ENCODE measurements around the gene CYBA.

Gene CYBA

DNA sequence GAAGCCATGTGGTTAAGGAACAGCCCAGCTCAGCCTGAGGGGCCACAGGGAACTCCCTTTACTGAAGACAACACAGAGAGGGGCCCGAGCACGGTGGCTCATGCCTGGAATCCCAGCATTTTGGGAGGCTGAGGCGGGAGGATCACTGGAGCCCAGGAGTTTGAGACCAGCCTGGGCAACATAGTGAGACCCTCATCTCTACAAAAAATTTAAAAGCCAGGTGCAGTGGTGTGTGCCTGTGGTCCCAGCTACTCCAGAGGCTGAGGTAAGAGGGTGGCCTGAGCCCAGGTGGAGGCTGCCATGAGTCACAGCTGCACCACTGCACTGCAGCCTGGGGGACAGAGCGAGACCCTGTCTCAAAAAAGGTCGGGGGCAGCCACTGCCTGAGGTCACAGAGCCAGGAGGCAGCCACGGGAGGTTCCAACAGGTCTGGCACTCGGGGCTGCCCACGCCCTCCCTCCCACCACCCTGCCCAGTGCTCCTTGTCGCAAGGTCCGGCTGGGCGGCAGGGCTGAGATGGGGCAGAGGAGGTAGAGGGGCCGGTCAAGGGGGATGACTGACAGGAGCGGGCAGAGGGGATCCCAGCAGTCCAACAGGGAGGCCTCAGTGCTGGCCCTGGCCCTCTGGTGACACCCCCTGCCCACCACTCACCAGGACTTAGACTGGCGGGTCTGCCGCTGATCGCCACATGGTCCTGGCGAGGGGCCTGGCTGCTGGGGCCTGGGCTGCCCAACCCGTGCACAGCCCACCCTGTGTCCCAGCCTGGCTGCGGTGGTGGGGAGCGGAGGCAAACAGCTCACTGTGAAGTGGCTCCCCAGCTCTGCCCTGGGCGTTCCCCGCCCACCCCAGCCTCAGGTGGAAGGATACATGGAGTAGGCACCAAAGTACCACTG is 3.4 kb downstream of the CYBA start:
- DNase-seq (ENCODE audit: low read depth in 2 of 2): no peak

DNA sequence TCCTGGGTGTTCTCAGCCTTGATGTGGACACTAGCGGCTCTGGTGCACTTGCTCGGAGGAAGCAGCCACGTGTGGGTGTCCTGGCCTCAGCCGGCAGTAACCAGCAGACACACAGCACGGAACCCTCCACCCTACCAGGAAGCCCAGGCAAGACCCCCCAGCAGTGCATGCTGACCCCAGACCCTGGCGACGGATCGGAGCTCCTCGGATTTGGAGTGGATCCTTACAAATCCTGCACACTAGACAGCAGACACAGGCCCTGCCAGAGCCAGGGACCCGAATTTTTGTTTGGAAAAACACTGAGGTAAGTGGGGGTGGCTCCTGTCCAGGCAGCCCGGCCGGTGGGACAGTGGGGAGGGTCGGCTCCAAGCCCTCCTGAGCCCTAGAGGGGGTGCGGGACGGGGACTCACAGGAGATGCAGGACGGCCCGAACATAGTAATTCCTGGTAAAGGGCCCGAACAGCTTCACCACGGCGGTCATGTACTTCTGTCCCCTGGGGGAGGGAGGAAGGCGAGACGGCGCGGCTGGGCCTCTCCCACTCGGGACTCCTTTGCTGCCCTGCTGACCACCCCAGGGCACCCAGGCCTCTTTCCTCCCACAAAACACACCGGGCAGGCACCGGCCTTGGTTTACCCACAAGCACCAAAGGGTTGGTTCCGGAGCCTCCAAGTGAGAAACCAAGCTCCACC is 4.4 kb downstream of the CYBA start:
- DNase-seq (ENCODE audit: low read depth in 2 of 2): no peak

DNA sequence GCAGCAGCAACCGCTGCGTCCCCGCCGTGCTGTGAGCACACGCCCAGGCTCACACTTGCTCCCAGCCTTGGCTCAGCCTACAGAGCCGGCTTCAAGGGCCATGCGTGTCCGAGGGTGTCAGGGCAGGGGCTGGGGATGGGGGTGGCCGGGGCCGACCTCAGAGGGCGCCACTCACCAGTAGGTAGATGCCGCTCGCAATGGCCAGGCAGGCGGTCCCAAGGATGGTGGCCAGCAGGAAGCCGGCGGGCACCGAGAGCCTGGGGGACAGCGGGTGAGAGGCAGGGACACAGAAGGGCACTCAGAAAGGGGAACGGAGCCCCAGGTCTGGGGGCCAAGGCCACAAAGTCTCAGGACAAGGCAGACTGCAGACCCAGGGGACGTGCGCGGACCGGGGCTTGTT is 4.9 kb downstream of the CYBA start:
- no peak for DNase-seq (ENCODE audit: low read depth in 2 of 2)

DNA sequence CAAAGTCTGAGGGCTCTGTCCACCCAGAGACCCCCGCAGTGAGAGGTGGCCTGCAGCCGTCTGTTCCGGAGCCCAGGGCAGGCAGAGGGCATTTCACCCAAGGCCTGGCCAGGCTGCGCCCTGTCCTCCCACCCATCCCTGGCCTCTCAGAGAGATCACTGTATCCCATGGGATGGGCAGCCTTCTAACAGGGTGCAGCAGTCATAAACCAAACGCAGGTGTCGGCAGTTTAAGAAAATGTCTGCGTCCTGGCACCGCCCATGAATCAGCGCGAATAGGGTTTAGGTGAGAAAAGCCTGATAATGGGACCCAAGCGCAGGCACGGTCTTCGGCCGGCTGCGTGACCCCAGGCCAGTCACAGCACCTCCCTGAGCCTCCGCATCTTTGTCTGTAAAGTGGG is 5.4 kb downstream of the CYBA start:
- no peak for DNase-seq (ENCODE audit: low read depth in 2 of 2)

DNA sequence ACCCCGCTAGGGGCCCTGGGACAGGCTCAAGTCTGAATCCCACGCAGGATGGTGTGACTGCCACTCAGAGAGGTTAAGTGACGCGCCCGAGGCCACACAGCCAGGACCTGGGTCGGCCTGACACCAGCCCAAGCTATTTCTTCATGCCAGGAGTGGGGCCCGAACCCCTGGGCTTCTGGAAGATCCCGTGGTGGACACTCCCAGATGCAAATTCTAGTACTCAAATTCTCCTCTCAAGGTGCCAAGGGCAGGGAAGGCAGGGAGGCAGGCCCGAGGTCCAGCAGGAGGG is 7.3 kb downstream of the CYBA start:
- DNase-seq (ENCODE audit: low read depth in 2 of 2): no peak

DNA sequence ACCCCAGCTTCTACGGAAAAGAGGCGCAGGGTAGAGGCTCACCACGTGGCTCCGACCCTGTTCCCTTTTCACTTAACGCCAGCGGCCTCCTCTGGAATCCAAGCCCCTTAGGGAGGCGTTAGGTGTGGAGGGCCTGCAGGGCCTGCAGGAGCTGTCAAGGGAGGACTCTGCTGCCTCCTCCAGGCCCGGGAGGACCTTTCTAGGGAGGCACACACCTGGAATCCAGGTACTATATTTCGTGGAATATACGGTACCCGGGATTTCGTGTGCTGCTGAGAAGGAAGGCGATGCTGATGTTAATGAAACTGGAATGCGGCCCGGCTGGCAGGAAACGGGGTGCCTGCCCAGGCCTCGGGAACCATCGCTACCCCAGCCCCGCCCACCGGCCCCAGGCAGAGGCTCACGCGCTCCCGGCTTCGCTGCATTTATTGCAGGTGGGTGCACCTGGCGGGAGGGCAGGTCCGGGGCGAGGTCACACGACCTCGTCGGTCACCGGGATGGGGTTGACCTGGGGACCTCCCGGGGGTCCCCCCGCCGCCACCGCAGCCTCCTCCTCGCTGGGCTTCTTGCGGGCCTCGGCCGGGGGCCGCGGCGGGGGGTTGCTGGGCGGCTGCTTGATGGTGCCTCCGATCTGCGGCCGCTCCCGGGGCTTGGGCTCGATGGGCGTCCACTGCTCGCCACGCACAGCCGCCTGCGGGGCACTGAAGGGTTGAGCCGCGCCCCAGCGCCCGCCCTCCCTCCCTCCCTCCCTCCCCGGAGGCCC is 7.8 kb downstream of the CYBA start:
- DNase-seq (ENCODE audit: low read depth in 2 of 2): no peak

DNA sequence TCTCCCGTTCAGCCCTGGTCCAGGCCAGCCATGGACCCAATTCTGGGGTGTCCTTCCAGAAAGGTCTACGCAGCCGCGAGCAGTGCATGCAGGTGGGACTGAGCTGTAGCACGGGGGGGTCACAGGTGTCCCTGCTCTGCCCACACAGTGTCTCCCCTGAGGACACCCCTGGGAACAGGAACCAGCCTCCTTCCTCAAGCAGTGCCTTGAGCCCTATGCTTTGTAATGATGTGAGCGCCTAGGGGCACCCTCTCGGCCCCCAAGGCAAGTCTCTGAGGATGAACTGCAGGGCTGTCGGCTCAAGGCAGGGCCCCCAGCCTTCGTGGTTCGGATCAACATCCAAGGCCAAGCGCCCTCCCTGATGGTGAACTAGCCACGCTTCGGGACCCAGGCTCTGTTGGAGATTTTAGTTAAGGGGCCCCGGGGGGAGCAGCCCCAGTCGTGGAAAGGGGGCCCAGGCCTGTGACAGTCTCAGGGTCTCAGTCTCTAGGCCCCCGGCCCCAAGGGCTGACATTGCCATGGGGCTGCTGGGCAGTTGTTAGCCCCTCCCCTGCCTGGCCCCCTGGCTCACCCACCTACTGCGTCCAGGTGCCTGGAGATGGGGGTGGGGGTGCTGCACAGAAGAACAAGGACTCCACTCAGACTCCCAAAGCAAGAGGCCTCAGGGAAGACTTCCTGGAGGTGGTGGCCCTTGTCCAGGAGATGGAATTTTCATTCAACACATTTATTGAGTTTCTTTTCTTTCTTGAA is 10.2 kb downstream of the CYBA start:
- DNase-seq (ENCODE audit: low read depth in 2 of 2): no peak

DNA sequence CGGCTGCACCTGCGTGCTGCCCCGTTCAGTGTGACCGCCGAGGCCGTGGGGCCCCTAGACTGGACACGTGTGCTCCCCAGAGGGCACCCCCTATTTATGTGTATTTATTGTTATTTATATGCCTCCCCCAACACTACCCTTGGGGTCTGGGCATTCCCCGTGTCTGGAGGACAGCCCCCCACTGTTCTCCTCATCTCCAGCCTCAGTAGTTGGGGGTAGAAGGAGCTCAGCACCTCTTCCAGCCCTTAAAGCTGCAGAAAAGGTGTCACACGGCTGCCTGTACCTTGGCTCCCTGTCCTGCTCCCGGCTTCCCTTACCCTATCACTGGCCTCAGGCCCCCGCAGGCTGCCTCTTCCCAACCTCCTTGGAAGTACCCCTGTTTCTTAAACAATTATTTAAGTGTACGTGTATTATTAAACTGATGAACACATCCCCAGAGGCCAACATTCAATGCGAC is 10.8 kb downstream of the CYBA start:
- no peak for DNase-seq (ENCODE audit: low read depth in 2 of 2)

DNA sequence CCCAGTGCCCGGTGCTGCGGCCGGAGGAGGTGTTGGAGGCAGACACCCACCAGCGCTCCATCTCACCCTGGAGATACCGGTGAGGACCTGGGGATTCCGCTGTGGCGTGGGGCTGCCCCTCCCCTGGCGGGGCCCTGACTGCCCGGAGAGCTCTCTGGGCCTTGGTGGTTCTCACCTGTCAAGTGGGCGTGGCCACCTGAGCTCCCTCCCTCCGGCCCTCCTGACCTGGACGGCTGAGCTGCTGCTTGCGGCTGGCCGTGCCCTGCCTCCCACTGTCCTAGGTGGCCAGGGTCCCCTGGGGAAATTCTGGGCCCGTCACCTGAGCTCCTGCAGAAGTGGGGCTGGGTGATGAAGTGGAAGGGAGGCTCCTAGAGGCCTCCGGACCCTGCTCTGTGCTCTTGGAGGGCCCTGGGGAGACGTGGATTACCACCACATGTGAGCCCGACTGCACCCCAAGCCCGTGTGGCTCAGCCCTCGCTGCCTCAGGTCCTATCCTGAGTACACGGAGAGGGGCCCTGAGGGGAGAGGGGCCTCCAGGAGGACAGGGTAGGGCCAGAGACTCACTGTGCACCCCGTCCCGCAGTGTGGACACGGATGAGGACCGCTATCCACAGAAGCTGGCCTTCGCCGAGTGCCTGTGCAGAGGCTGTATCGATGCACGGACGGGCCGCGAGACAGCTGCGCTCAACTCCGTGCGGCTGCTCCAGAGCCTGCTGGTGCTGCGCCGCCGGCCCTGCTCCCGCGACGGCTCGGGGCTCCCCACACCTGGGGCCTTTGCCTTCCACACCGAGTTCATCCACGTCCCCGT is 11.4 kb downstream of the CYBA start:
- DNase-seq (ENCODE audit: low read depth in 2 of 2): no peak

DNA sequence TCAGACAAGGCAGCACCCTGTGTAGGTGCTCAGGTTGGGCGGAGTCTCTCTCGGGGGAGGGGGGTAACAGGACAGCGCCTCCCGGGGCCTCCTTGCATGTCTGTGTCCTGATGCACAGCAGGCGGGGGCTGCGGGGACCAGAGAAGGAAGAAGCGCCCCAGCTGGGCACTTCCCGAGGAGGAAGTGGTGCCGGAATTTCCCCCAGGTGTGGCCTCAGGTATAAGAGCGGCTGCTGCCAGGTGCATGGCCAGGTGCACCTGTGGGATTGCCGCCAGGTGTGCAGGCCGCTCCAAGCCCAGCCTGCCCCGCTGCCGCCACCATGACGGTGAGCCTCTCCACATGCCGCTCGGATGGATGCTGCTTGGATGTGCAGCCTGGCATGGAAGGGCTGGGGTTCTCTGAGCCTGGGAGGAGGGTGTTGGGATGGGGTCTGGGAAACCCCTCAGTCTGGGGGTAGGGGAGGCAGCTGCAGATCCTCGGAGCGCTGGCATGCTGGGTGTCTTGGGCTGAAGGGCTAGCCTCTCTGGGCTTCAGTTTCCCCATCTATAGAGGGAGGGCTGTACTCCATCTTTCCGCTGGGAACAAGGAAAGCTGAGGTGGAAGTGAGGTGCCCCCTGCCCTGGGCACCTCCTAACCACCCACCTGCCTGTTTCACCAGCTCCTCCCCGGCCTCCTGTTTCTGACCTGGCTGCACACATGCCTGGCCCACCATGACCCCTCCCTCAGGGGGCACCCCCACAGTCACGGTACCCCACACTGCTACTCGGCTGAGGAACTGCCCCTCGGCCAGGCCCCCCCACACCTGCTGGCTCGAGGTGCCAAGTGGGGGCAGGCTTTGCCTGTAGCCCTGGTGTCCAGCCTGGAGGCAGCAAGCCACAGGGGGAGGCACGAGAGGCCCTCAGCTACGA is 12.3 kb downstream of the CYBA start, which contains the start of gene IL17C:
Gene IL17C (plus strand): TSS at position 250 of the 908 bp plus-strand sequence. CDS start 70 bp downstream, at position 320.
- DNase-seq (ENCODE audit: low read depth in 2 of 2): no peak

DNA sequence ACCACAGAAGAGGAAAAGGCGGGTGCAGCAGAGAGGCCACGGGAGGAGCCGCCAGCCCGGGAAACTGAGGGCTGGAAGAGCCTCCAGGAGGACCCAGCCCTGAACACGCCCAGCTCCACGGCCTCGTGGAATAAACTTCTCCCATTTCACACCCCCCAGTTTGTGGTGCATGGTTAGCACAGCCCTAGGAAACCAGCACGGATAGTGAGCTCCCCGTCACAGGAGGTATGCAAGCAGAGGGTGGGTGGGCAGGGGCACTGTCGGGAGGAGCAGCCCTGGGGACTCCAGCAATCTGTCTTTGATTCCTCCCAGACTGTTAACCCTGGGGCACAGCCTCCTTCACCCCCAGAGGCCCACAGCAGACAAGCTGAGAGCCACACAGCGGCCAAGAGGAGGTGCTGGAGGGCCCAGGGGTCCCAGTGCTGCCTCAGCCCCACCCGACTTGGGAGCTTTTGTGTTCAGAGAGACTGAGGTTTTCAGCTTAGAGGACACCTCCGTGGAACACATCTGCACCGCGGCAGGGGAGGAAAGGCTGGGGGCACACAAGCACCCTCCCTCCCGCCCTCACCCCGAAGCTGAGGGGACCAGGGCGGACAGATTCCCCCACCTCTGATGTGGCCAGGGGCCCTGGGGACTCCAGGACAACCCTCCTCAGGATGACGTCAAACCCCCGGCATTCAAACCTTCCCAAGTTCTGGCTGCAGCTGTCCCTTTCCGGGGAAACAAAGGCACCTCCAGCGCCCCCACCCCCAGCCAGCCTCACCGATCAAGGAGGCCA is 14.2 kb downstream of the CYBA start:
- DNase-seq (ENCODE audit: low read depth in 2 of 2): no peak

DNA sequence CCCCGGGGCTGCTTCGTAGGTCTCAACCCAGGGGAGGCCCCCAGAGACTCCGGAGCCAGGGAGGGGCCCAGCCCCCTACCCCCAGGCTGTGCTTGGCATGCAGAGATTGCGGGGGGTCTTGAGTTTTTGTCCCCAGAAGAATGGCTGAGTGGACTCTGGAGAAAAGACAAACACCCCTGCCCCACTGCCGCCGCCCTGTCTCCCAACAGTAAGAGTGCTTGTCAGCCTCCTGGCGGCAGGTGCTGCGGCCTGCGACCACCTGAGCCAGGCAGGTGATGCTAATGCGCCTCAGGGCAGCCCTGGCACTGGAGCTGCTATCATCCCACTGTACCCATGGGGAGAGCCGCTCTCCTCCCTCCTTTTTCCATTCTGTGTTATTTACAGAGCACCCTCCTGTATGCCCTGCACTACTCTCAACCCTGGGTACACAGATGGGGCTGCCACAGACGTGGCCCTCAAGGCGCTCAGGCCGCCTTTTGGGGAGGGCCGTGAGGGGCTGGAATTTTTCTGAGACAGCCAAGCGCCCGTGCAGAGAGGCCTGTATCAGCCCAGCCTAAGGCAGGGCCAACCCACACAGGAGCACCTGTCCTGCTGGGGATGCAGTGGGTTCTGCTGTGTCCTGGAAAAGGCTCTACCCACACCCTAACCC is 15.1 kb downstream of the CYBA start:
- no peak for DNase-seq (ENCODE audit: low read depth in 2 of 2)

DNA sequence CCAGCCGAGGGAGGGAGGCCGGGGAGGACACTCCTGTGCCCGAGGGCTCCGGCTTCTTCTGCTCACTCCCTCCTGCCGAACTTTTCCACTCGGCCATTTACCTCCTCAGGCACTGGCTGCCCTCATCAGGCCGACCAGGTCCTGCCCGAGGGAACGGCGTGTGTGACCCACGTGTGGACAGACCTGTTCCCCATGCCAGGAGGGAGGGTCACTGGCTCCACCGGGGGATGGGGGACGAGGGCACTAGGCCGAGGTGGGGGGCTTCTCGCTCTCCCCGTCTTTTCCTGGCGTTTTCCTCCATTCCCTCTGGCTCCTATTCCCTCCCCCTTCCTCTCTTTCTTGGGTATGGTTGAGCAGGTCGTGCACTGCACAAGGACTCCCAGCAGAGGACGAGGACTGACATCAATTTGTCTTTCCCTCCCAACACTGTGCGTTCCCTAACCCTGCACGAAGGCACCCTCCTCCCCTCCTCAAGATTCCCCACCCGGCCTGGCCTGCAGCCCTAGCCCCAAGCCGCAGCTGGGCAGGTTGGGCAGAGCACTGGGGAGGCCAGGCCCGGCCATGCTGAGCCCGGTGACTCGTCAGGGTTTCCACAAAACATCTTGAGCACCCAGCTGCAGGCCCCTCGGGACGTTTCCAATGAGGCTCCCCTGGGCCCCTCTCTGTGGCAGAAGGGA is 15.7 kb downstream of the CYBA start:
- DNase-seq (ENCODE audit: low read depth in 2 of 2): no peak

DNA sequence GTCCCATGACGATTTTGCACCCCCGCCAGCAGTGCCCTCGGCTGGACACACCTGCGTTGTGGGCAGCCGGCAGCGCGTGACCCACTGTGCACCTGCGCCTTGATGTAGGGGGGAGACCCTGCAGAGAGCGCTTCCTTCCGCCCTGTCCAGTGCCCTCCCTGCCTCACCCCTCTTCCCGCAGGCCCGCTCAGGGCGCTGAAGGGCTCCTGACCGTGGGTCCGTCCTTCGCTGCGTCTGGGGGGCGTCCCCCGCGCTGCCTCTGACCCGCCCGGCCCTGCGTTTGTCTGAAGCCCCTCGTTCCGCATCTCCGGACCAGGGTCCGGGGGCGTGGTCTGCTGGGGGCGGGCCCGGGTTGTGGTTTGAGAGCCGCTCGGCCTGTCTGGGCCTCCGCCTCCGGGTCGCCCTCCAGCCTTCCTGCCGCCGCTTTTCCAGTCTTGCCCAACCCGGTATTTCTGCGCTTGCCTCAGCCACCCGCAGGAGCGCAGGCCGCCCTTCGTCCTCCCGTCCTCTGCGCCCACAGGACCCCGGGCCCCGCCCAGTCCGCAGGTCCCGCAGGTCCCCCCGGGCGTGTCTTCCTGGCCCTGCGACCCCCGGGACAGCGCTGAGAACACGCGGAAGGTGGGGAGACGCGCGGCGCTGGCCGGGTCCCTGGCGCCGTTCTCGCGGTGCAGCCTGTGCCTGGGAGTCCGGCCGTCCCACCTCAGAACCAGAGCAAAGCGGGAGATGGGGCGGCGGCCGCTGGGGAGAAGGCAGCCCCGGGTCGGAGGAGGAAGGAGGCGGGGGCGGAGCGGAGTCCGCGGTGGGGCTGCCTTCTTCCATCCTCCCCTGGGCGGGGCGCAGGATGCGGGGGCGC is 16.5 kb downstream of the CYBA start:
- DNase-seq (ENCODE audit: low read depth in 2 of 2): peak; percentile 20 to 59

DNA sequence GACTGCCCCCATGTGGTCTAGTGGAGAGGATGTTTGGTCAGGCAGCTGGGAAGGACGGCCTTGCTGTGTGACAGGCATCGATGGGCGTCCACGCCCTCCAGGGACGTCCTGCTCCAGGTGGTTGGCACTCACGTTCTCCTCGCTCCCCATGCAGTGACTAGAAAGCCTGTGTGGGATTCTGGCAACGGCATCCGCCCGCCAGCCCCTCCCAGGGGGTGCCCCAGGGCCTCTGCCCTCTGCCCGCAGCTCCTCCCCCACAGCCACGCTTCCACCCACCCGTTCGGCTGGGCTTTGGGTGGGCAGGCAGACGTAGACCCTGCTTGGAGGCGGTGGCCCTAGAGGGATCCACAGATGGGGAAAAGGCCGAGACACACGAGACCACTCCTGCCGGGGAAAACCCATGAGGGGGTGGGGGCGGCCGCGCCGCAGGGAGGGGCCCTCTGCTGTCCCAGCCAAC is 17.1 kb downstream of the CYBA start:
- DNase-seq (ENCODE audit: low read depth in 2 of 2): peak; percentile 51 to 56

DNA sequence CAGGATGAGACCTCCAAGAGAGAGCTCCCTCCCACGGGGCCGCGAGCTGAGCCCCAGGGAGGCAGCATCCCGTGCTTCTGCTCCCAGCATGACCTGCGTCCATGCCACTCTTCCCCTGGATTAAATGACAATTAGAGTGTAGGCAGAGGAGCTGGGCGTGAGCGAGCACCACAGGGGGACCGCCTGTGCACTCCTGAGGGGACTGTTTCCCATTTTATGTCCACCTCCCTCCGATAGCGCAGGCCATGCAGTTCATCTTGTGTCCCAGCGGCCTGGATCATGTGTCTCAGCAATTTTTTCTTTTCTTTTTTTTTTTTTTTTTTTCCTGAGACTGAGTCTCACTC is 18.3 kb downstream of the CYBA start:
- no peak for DNase-seq (ENCODE audit: low read depth in 2 of 2)

Measured in stimulated activated CD8-positive, alpha-beta memory T cell treated with anti-CD3 and anti-CD28 coated beads, Interleukin-15, amount 100 ng/mL, for 4 hours (primary cell).